Activated CD8-positive, alpha-beta memory T cell treated with anti-CD3 and anti-CD28 coated beads, Interleukin-2, amount 50 U/mL, for 1 hour (primary cell): ENCODE data around the gene TRIM48.
"Not testable (repeated sequence)": the region's sequence is repeated elsewhere in the genome, so short reads cannot be mapped to it uniquely, and the experiment has no call there.

Source experiments
- DNase-seq: peaks from one replicate; pipeline ENCODE4 v3.0.0-alpha.2; 2020; ENCODE audit errors: extremely low read depth

Gene TRIM48

GRCh38 chr11:55261855-55262254 is at the start of gene TRIM48:
Gene TRIM48 (plus strand): TSS chr11:55262155. CDS start chr11:55262268, 113 bp downstream.
- not testable (repeated sequence) for DNase-seq

GRCh38 chr11:55238316-55238715 is 23.6 kb upstream of the TRIM48 start:
- not testable (repeated sequence) for DNase-seq

GRCh38 chr11:55263081-55263480 is 1.1 kb downstream of the TRIM48 start:
- DNase-seq, result no peak
